GM13976 (cell line): ENCODE measurements around the gene TCF23.

Experiments used
- DNase-seq: peaks from one replicate; pipeline ENCODE4 v3.0.0; 2012; ENCODE audit warnings: low spot score
- CTCF ChIP-seq: IDR thresholded peaks from 2 replicates; pipeline ENCODE4 v1.5.1; 2012; ENCODE audit warnings: borderline replicate concordance, mild to moderate bottlenecking; ENCODE audit not compliant: insufficient read depth; ENCODE audit errors: extremely low read depth, missing control alignments, control extremely low read depth
- in situ Hi-C: fragments of 300-500 bp; cut with MboI; formaldehyde crosslinking; loops from one replicate; pipeline ENCODE4 v1.12.0; 2022; ENCODE audit warnings: low sequenced_read_pairs, mixed read lengths, inconsistent platforms; ENCODE audit not compliant: unreplicated experiment

TCF23 gene

GRCh38 chr2:27199241-27199640, 50.4 kb downstream of the TCF23 start:
- TF ChIP-seq CTCF, result no peak
- in situ Hi-C loops, result loop anchor here (10.0 to 25.0 kb wide), 2 partner anchors 104 to 237 kb away; partner anchors contain the start of gene MAPRE3
- DNase-seq, result no peak

DNA sequence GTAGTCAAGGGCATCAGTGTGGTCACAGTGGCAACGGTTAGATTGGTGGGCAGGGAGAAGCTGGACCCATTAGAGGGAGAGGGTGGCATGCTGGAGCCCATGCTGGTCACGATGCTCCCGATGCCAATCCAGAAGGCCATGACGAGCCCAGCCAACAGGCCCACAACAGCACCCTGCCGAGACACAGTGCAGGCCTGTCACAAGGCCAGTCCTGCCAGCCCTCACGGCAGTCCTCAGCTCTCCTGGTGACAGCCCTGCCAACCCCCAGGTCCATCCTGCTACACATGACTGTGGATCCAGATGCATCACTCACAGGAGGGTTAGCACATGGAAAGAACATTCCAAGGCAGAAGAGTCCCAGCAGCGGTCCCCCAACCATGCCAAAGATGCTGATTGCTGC, 52.9 kb downstream of the TCF23 start:
- in situ Hi-C loops, result no loop called here
- no peak for DNase-seq
- TF ChIP-seq CTCF, result no peak

GRCh38 chr2:27202854-27203253, 54.0 kb downstream of the TCF23 start:
- no peak for TF ChIP-seq CTCF
- in situ Hi-C loops, result no loop called here
- no peak for DNase-seq

- no peak for DNase-seq
- no peak for TF ChIP-seq CTCF
- in situ Hi-C loops, result no loop called here
Observed at GRCh38 chr2:27203741-27204140, 54.9 kb downstream of the TCF23 start.

DNA sequence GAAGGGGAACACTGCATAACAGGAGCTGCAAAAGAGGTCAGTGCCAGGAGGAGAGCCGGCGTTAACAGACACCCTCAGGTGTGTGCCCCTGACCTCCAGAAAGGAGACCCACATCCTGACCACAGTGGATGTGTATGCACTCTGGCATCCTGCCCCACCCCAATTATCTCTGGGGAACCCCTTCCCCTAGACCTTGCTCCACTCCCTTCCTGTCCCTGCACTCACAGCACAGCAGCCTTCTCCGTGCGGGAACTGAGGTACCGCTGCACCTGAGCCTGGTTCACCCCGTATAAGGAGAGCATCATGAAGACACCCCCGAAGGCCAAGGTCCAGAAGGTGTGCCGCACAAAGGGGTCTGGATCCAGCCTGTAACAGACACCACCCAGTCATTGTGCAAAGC, 55.8 kb downstream of the TCF23 start:
- in situ Hi-C loops, result no loop called here
- no peak for TF ChIP-seq CTCF
- peak; percentile 9 for DNase-seq

DNA sequence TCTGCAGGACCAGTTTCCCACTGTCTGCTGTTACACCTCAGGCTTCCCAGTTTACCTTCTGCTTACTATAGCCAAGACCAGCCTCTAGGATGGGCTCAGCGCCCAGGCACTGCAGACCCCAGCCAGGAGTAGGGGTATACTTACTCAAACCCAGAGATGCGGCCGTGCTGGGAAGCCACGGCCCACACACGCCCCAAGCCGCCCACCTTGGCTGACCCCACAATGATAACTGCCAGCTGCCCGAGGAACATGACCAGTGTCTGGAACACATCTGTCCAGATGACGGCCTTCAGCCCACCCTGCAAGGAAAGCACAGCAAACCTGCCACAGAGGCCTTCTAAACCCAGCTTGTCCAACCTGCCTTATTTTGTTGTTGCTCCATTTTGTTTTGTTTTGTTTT, 56.4 kb downstream of the TCF23 start:
- TF ChIP-seq CTCF, result no peak
- peak; percentile 10 for DNase-seq
- in situ Hi-C loops, result no loop called here

DNA sequence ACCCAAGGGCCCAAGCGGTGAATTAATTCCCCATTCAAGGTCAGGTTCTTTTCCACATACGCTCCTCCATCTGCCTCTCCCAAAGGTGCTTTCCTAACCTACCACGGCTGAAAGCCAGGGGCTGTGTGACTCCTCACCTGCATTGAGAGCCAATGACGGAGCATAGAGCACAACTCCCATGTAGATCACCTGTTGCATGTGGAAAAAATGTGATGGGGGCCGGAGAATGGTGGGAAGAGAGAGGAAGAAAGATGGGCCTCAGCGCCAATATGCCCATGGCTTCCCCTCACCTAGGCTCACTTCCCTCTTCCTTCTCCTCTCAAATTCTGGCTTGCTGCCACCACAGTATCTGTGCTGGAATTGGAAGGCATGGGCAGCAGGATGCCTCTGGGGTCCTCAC, 57.5 kb downstream of the TCF23 start:
- no peak for DNase-seq
- no peak for TF ChIP-seq CTCF
- in situ Hi-C loops, result no loop called here
